ENCODE measurements around the gene MRC1. TPM values are rescaled to one million over a fixed set of nuclear protein-coding genes. Genes with fewer than 3 reads are reported as not detected.

MRC1 gene
- polyA plus RNA-seq, 1 donor (not counting 4 experiments of a cell fraction or from before 2014, with no cell fraction given): 0.01 TPM

DNA sequence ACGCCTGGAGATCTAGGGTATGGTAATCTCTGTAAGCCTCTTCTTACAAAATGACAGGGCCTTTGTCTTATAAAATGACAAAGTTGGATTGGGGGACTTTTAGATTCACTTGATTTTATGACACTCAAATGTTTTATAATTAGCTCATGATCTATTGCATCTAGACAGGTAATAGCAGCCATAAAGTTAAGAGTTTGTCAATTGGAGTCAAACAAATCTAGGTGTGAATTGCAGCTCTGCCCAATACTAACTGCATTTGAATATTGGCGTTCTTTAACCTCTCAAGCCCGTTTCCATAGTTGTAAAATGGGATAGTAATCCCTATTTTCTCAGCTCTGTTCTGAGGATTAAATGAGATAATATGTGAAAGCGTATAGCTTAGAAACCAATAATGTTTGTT lies 14.1 kb upstream of the MRC1 start:
- TF ChIP-seq, protein P1, sequence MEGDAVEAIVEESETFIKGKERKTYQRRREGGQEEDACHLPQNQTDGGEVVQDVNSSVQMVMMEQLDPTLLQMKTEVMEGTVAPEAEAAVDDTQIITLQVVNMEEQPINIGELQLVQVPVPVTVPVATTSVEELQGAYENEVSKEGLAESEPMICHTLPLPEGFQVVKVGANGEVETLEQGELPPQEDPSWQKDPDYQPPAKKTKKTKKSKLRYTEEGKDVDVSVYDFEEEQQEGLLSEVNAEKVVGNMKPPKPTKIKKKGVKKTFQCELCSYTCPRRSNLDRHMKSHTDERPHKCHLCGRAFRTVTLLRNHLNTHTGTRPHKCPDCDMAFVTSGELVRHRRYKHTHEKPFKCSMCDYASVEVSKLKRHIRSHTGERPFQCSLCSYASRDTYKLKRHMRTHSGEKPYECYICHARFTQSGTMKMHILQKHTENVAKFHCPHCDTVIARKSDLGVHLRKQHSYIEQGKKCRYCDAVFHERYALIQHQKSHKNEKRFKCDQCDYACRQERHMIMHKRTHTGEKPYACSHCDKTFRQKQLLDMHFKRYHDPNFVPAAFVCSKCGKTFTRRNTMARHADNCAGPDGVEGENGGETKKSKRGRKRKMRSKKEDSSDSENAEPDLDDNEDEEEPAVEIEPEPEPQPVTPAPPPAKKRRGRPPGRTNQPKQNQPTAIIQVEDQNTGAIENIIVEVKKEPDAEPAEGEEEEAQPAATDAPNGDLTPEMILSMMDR (optimal IDR thresholded peaks at IDR 0.05 in 1 of 3, IDR thresholded peaks at IDR 0.05 in 1 of 3, conservative IDR thresholded peaks at IDR 0.05 in 1 of 3; ENCODE audit: extremely low read depth in 1 of 3, insufficient read depth in 2 of 3, low read length in 3 of 3): no peak
- no peak for TF ChIP-seq EZH2 (IDR thresholded peaks at IDR 0.05; ENCODE audit: low read length)
- no peak overlapping the region for H3K9ac ChIP-seq (ENCODE audit: control insufficient read depth, extremely low read depth, insufficient read depth, low read length)
- no peaks in the 10 kb centered on the region for H3K9me3 ChIP-seq (ENCODE audit: control insufficient read depth, low read depth, low read length)
- DNase-seq (ENCODE audit: low read depth, low spot score) (no peak), FAIRE-seq (no peak)
- no peaks in the 10 kb centered on the region for H3K79me2 ChIP-seq (ENCODE audit: control insufficient read depth, insufficient read depth, low read length)
- H3K4me1 ChIP-seq (ENCODE audit: control insufficient read depth, extremely low read depth, insufficient read depth, low read length): no peaks in the 10 kb centered on the region
- no peak overlapping the region for H2AFZ ChIP-seq (ENCODE audit: control insufficient read depth, low read length)
- H4K20me1 ChIP-seq (ENCODE audit: control insufficient read depth, extremely low read depth, insufficient read depth, low read length): no peaks in the 10 kb centered on the region
- no peak overlapping the region for H3K27ac ChIP-seq (ENCODE audit: control insufficient read depth, insufficient read depth, low read length)
- H3K36me3 ChIP-seq (ENCODE audit: control insufficient read depth in 2 of 2, extremely low read depth in 1 of 2, insufficient read depth in 2 of 2, low read length in 2 of 2): no peaks in the 10 kb centered on the region
- dilution Hi-C loops (cut with MboI; ENCODE audit: extremely low pct_ligation_motif_present, low sequenced_read_pairs): no loop called here
- H3K9me1 ChIP-seq (ENCODE audit: control insufficient read depth, extremely low read depth, insufficient read depth, low read length): no peaks in the 10 kb centered on the region
- H3K4me2 ChIP-seq (ENCODE audit: control insufficient read depth, extremely low read depth, insufficient read depth, low read depth, low read length): no peak overlapping the region
- no peak overlapping the region for H3K4me3 ChIP-seq (ENCODE audit: control insufficient read depth in 2 of 3, extremely low read depth in 1 of 3, insufficient read depth in 2 of 3, low read depth in 1 of 3, low read length in 3 of 3)
- H3K27me3 ChIP-seq (ENCODE audit: control insufficient read depth, extremely low read depth, insufficient read depth, low read length): no peaks in the 10 kb centered on the region

DNA sequence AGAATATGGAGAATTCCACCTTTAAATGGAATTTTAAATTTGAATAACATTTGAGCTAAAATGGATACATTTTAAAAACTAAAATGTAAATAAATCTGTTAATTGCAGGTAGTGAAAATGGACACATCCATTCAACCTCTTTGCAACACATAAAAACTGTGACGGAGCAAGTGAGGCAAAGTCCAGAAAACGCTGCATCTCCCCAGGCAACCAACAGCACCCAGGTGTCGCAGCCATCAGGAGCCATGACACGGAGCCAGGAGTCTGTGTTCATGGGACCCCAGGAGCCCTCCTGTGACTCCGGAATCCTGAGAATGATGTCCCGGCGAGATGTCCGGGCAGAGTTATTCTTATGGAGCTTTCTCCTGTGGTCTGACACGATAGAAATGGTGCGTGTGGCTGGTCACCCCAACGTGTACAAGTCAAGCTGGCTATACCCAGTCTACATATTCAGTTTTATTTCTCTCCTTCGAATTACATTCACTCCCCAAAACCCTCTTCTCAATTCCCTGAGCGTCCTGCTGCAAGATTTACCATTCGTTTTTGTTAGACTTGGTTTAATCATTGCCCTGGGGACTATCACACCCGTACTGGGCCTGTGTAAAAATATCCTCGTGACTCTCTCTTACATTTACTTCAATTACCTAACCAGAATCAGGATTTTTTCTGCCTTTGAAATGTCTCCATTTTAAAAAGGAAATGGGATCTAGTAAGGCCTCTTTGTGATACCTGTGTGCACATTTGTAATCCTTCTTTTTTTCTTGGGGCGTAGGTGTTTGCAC lies 13.1 kb upstream of the MRC1 start:
- no peaks in the 10 kb centered on the region for H4K20me1 ChIP-seq (ENCODE audit: control insufficient read depth, extremely low read depth, insufficient read depth, low read length)
- dilution Hi-C loops (cut with MboI; ENCODE audit: extremely low pct_ligation_motif_present, low sequenced_read_pairs): no loop called here
- H3K4me3 ChIP-seq (ENCODE audit: control insufficient read depth in 2 of 3, extremely low read depth in 1 of 3, insufficient read depth in 2 of 3, low read depth in 1 of 3, low read length in 3 of 3): no peak overlapping the region
- H3K27me3 ChIP-seq (ENCODE audit: control insufficient read depth, extremely low read depth, insufficient read depth, low read length): no peaks in the 10 kb centered on the region
- H3K9me1 ChIP-seq (ENCODE audit: control insufficient read depth, extremely low read depth, insufficient read depth, low read length): no peaks in the 10 kb centered on the region
- no peaks in the 10 kb centered on the region for H3K36me3 ChIP-seq (ENCODE audit: control insufficient read depth in 2 of 2, extremely low read depth in 1 of 2, insufficient read depth in 2 of 2, low read length in 2 of 2)
- FAIRE-seq: no peak
- H2AFZ ChIP-seq (ENCODE audit: control insufficient read depth, low read length): no peak overlapping the region
- H3K4me2 ChIP-seq (ENCODE audit: control insufficient read depth, extremely low read depth, insufficient read depth, low read depth, low read length): no peak overlapping the region
- no peak for DNase-seq (ENCODE audit: low read depth, low spot score)
- H3K79me2 ChIP-seq (ENCODE audit: control insufficient read depth, insufficient read depth, low read length): no peaks in the 10 kb centered on the region
- no peak overlapping the region for H3K27ac ChIP-seq (ENCODE audit: control insufficient read depth, insufficient read depth, low read length)
- H3K4me1 ChIP-seq (ENCODE audit: control insufficient read depth, extremely low read depth, insufficient read depth, low read length): no peaks in the 10 kb centered on the region
- no peaks in the 10 kb centered on the region for H3K9me3 ChIP-seq (ENCODE audit: control insufficient read depth, low read depth, low read length)
- H3K9ac ChIP-seq (ENCODE audit: control insufficient read depth, extremely low read depth, insufficient read depth, low read length): no peak overlapping the region
- TF ChIP-seq EZH2 (IDR thresholded peaks at IDR 0.05; ENCODE audit: low read length): no peak
- TF ChIP-seq, protein P1 (optimal IDR thresholded peaks at IDR 0.05 in 1 of 3, IDR thresholded peaks at IDR 0.05 in 1 of 3, conservative IDR thresholded peaks at IDR 0.05 in 1 of 3; ENCODE audit: extremely low read depth in 1 of 3, insufficient read depth in 2 of 3, low read length in 3 of 3): no peak
